Hepatocyte (in vitro differentiated cells): Measurements from ENCODE around the gene RPL7A. TPM values are rescaled to one million over a fixed set of nuclear protein-coding genes. Genes with fewer than 3 reads are reported as not detected.
"Not testable (repeated sequence)": the region's sequence is repeated elsewhere in the genome, so short reads cannot be mapped to it uniquely, and the experiment has no call there.

Source experiments
- DNase-seq: peaks from one replicate; pipeline ENCODE4 v3.0.0-alpha.2; 2016; ENCODE audit warnings: low spot score
- H2AFZ ChIP-seq: fragments of 200-600 bp; sonication (generic); 2 replicates; pipeline ENCODE4 v1.6.0; 2016; ENCODE audit warnings: antibody characterized with exemption, mild to moderate bottlenecking
- H3K27ac ChIP-seq: fragments of 200-600 bp; sonication (generic); 2 replicates; pipeline ENCODE4 v1.5.1; 2016; ENCODE audit warnings: mild to moderate bottlenecking
- H3K27me3 ChIP-seq: fragments of 200-600 bp; sonication (generic); 2 replicates; pipeline ENCODE4 v1.6.1; 2016
- H3K36me3 ChIP-seq: fragments of 200-600 bp; sonication (generic); replicated peaks from 2 replicates; pipeline ENCODE4 v1.5.1; 2016; ENCODE audit warnings: low read depth; ENCODE audit not compliant: insufficient read depth
- H3K4me1 ChIP-seq: fragments of 200-600 bp; sonication (generic); 2 replicates; pipeline ENCODE4 v1.5.1; 2016; ENCODE audit warnings: mild to moderate bottlenecking, moderate library complexity; ENCODE audit not compliant: insufficient read depth
- H3K4me2 ChIP-seq: fragments of 200-600 bp; sonication (generic); 2 replicates; pipeline ENCODE4 v1.6.0; 2016
- H3K4me3 ChIP-seq: fragments of 200-600 bp; sonication (generic); 2 replicates; pipeline ENCODE4 v1.5.1; 2016; ENCODE audit warnings: mild to moderate bottlenecking
- H3K79me2 ChIP-seq: fragments of 200-600 bp; sonication (generic); 2 replicates; pipeline ENCODE4 v1.6.0; 2017; ENCODE audit warnings: mild to moderate bottlenecking
- H3K9me2 ChIP-seq: fragments of 200-600 bp; sonication (generic); replicated peaks from 2 replicates; pipeline ENCODE4 v1.6.0; 2017; ENCODE audit warnings: mild to moderate bottlenecking; ENCODE audit not compliant: insufficient read depth
- H3K9me3 ChIP-seq: fragments of 200-600 bp; sonication (generic); 2 replicates; pipeline ENCODE4 v1.5.1; 2016; ENCODE audit warnings: low read depth, mild to moderate bottlenecking
- H4K20me1 ChIP-seq: fragments of 200-600 bp; sonication (generic); 2 replicates; pipeline ENCODE4 v1.6.0; 2016; ENCODE audit warnings: mild to moderate bottlenecking; ENCODE audit not compliant: insufficient read depth, poor library complexity, severe bottlenecking
- EZH2 ChIP-seq: fragments of 200-600 bp; sonication (generic); IDR thresholded peaks from 2 replicates; pipeline ENCODE4 v1.6.1; 2016; ENCODE audit warnings: antibody characterized with exemption, mild to moderate bottlenecking, borderline replicate concordance
- EZH2phosphoT487 ChIP-seq: fragments of 200-600 bp; sonication (generic); IDR thresholded peaks from one replicate; pipeline ENCODE4 v1.6.1; 2018; ENCODE audit warnings: antibody characterized with exemption, mild to moderate bottlenecking, low read depth, moderate library complexity; ENCODE audit not compliant: unreplicated experiment, severe bottlenecking
- WGBS: methylation state at CpG from one replicate; pipeline ENCODE4 v1.1.6; 2016; ENCODE audit warnings: low lambda C conversion rate; ENCODE audit errors: missing lambda C conversion rate; 5-methylcytosine and 5-hydroxymethylcytosine counted together
- polyA plus RNA-seq: library from polyadenylated mRNA; unstranded; fragments of >200 nt; fragmentation: Nextera tagmentation; extraction: Ambion mirVana; gene quantifications from 2 replicates; pipeline ENCODE4 v1.2.1, GENCODE V29; 2016
- total RNA-seq: library from RNA; depleted of rRNA; stranded (reverse); fragments of >200 nt; gene quantifications from 2 replicates; pipeline ENCODE4 v1.2.3, GENCODE V29; 2014
- TF ChIP-seq, protein P1 (sequence below): fragments of 200-600 bp; sonication (generic); IDR thresholded peaks from 2 replicates; pipeline ENCODE4 v1.5.1; 2016; ENCODE audit warnings: antibody characterized with exemption, mild to moderate bottlenecking; ENCODE audit not compliant: poor library complexity

The RPL7A gene
- total and polyA plus RNA-seq, 2 experiments from 2014 or later, result 377 to 2,226 TPM

DNA sequence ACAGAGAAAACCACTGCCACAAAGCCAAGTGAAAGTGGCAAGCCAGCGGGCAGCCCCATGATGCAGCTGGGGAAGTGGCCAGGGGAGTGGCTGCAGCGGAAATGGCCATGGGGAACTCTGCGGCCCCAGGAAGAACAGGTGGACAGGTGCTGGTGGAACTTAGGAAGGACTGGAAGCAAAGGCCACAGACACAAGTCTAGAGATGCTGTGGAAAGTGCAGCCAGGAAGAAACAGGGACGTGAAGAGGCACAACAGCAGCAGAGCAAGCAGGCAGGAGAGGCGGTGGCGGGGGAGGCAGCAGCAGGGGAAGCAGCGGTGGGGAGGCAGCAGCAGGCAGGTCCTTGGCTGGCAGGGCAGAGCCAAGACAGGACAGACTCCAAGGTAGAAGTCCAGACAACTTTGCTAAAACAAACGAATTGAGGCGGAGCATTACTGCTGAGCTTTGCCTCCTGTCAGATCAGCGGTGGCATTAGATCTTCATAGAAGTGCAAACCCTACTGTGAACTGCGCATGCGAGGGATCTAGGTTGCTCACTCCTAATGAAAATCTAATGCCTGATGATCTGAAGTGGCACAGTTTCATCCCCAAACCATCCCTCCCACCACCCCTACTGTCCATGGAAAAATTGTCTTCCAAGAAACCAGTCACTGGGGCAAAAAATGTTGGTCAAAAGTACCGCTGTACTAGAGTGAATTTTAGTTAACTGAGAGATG lies 23.9 kb upstream of the RPL7A start:
- Histone ChIP-seq H3K9me2 (no peaks in the 10 kb centered on the region), H3K27me3 (no peaks in the 10 kb centered on the region), H3K4me3 (no peak overlapping the region), H4K20me1 (no peaks in the 10 kb centered on the region), H2AFZ (no peak overlapping the region), H3K9me3 (no peaks in the 10 kb centered on the region), H3K4me2 (no peak overlapping the region), H3K79me2 (no peaks in the 10 kb centered on the region), H3K27ac (no peak overlapping the region), H3K36me3 (no peaks in the 10 kb centered on the region), H3K4me1 (no peaks in the 10 kb centered on the region)
- WGBS, result 94% methylated on average over 13 of the region's 13 CpGs
- DNase-seq, result no peak
- no peak for TF ChIP-seq EZH2phosphoT487
- TF ChIP-seq, protein P1, sequence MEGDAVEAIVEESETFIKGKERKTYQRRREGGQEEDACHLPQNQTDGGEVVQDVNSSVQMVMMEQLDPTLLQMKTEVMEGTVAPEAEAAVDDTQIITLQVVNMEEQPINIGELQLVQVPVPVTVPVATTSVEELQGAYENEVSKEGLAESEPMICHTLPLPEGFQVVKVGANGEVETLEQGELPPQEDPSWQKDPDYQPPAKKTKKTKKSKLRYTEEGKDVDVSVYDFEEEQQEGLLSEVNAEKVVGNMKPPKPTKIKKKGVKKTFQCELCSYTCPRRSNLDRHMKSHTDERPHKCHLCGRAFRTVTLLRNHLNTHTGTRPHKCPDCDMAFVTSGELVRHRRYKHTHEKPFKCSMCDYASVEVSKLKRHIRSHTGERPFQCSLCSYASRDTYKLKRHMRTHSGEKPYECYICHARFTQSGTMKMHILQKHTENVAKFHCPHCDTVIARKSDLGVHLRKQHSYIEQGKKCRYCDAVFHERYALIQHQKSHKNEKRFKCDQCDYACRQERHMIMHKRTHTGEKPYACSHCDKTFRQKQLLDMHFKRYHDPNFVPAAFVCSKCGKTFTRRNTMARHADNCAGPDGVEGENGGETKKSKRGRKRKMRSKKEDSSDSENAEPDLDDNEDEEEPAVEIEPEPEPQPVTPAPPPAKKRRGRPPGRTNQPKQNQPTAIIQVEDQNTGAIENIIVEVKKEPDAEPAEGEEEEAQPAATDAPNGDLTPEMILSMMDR, result no peak
- TF ChIP-seq EZH2, result no peak

DNA sequence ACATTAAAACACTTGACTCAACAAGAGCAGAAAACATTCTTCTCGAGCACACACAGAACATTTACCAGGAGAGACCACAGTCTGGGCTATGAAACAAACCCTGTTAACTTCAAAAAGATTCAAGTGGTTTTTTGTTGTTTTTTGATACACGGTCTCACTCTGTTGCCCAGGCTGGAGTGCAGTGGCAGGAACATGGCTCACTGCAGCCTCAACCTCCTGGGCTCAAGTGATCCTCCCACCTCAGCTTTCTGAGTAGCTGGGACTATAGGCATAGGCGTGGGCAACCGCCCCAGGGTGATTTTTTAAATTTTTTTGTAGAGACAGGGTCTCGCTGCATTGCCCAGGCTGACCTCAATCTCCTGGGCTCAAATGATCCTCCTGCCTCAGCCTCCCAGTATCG lies 21.0 kb upstream of the RPL7A start:
- H3K27ac ChIP-seq, H3K27me3 ChIP-seq, H3K36me3 ChIP-seq, DNase-seq, H2AFZ ChIP-seq, H3K4me2 ChIP-seq, H3K79me2 ChIP-seq, H3K9me2 ChIP-seq, H3K4me1 ChIP-seq, H4K20me1 ChIP-seq, H3K4me3 ChIP-seq, H3K9me3 ChIP-seq: not testable (repeated sequence)
- WGBS, result 93% methylated on average over 6 of the region's 6 CpGs

DNA sequence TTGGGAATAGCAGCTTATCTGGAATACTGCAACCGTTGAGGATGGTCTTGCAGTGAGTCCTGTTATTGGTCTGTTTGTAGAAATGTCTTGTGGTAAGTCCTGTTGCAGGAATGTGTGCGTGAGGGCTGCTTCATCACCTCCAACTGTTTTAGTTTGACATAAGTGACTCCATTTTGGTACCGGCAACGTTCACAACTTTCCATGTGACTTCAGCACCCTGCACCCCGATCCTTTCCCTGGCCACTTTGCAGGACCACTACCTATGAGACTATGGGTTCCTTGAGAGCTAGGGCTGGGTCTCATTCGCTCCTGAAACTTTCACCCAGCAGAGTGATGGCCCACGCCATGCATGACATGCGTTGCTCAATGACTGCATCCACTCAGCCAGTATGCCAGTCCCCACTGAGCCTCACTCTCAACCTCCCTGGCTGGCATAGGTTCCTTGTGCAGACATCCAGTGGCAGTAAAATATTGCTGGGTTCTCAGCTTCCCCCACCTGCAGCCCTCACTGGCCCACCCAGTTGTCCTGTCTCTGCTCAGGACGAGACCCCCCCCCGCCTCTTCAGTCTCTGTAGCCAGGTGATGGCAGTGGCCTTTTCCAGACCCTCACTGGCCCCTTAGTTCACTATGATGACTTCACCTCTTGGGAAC lies 20.1 kb upstream of the RPL7A start:
- Histone ChIP-seq H3K4me2 (no peak overlapping the region), H3K4me3 (no peak overlapping the region), H3K27ac (no peak overlapping the region), H3K27me3 (no peaks in the 10 kb centered on the region), H4K20me1 (no peaks in the 10 kb centered on the region), H2AFZ (no peak overlapping the region), H3K9me3 (no peaks in the 10 kb centered on the region), H3K36me3 (no peaks in the 10 kb centered on the region), H3K4me1 (no peaks in the 10 kb centered on the region), H3K79me2 (peaks cover 2% of the 10 kb centered on the region), H3K9me2 (no peaks in the 10 kb centered on the region)
- TF ChIP-seq, protein P1, result no peak
- TF ChIP-seq EZH2phosphoT487 (no peak), EZH2 (no peak)
- DNase-seq, result no peak
- 89% methylated on average over 10 of the region's 10 CpGs for WGBS

DNA sequence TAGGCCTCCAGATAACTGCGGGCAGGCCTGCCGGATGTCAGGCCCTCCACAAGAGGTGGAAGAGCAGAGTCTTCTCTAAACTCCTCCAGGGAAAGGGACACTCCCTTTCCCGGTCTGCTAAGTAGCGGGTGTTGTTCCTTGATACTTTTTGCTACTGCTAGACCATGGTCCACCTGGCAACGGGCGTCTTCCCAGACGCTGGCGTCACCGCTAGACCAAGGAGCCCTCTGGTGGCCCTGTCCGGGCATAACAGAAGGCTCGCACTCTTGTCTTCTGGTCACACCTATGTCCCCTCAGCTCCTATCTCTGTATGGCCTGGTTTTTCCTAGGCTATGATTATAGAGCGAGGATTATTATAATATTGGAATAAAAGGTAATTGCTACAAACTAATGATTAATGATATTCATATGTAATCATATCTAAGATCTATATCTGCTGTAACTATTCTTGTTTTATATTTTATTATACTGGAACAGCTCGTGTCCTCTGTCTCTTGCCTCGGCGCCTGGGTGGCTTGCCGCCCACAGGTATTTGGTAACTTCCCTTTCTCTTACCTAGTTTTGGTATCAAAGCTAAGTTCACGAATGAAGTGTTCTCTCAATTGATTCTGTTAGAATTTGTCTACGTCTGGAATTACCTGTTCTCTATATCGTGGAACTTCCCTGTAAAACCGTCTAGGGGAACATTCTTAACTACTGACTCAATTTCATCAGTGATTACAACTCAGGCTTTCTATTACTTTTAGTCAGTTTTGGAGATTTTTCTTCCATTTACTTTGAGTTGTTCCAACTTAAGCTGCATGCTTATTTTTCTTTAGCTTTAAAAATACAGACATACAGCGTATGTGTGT lies 18.5 kb upstream of the RPL7A start:
- DNase-seq, H2AFZ ChIP-seq, H3K9me2 ChIP-seq, H3K4me3 ChIP-seq, H3K4me1 ChIP-seq, H3K4me2 ChIP-seq, H3K36me3 ChIP-seq, H3K27me3 ChIP-seq, H3K27ac ChIP-seq, H4K20me1 ChIP-seq, H3K9me3 ChIP-seq: not testable (repeated sequence)
- TF ChIP-seq, protein P1, result peak; percentile 56
- peaks cover 15% of the 10 kb centered on the region for H3K79me2 ChIP-seq
- 58% methylated on average over 21 of the region's 21 CpGs for WGBS
